ENCODE data around the gene LGMN.
"Not testable (repeated sequence)": the region's sequence is repeated elsewhere in the genome, so short reads cannot be mapped to it uniquely, and the experiment has no call there.

LGMN gene

GRCh38 chr14:92726135-92726932 lies 22.1 kb downstream of the LGMN start:
- Histone ChIP-seq H3K9ac (ENCODE audit: low read depth, low read length) (no peak overlapping the region), H3K36me3 (ENCODE audit: insufficient read depth, low read length) (no peaks in the 10 kb centered on the region), H3K9me3 (ENCODE audit: control insufficient read depth, insufficient read depth, low read length) (no peaks in the 10 kb centered on the region), H3K4me1 (ENCODE audit: insufficient read depth, low read length) (peaks cover 5% of the 10 kb centered on the region; the same call in 1 of the 2 replicates)

DNA sequence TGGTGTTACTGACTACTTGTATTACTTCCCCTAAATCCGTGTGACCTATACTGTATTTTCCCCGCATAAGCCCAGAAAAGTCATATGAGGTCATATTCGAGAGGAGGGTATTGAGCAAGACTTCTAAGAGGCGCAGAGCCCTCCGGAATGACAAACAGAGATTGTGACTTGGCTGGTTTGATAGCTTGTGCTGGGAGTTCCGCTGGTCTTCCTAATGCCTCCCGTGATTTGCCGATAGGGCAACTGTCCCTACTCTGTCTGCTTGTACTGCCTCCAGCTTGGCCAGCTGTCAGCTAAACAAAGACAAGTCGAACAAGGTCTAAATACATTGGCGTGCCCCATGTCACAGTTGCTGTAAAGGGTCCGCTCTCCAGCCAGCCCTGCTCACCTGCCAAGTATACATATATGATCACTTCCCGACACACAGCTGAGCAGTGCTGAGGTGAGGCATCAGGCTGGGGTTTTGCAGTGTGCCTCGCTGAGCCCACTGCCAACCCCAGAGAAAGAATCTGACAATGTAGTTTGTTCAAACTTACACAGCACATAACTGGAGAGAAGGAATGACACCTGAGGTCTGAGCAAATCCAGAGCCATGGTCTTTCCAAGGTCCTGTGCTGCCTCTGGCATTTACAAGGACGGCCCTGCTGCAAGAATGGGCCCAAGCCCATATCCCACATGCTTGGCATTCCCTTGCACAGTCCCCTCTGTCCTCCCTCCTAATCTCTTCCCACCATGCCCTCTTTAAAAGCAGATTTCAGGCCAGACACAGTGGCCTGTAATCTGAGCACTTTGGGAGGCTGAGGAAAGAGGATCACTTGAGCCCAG lies 23.7 kb downstream of the LGMN start:
- Histone ChIP-seq H3K36me3 (ENCODE audit: insufficient read depth, low read length) (no peaks in the 10 kb centered on the region), H3K9me3 (ENCODE audit: control insufficient read depth, insufficient read depth, low read length) (no peaks in the 10 kb centered on the region), H3K9ac (ENCODE audit: low read depth, low read length) (no peak overlapping the region), H3K4me1 (ENCODE audit: insufficient read depth, low read length) (peaks cover 5% of the 10 kb centered on the region; the same call in 1 of the 2 replicates)

- no peak overlapping the region for H3K9ac ChIP-seq (ENCODE audit: low read depth, low read length)
- H3K9me3 ChIP-seq (ENCODE audit: control insufficient read depth, insufficient read depth, low read length) = no peaks in the 10 kb centered on the region
- H3K36me3 ChIP-seq (ENCODE audit: insufficient read depth, low read length) = no peaks in the 10 kb centered on the region
- H3K4me1 ChIP-seq (ENCODE audit: insufficient read depth, low read length) = no peaks in the 10 kb centered on the region
Observed at GRCh38 chr14:92719890-92720323, 28.5 kb downstream of the LGMN start.

- Histone ChIP-seq H3K36me3 (ENCODE audit: insufficient read depth, low read length) (no peaks in the 10 kb centered on the region), H3K9ac (ENCODE audit: low read depth, low read length) (no peak overlapping the region), H3K4me1 (ENCODE audit: insufficient read depth, low read length) (no peaks in the 10 kb centered on the region), H3K9me3 (ENCODE audit: control insufficient read depth, insufficient read depth, low read length) (no peaks in the 10 kb centered on the region)
Observed at GRCh38 chr14:92719421-92719820, 29.0 kb downstream of the LGMN start.

DNA sequence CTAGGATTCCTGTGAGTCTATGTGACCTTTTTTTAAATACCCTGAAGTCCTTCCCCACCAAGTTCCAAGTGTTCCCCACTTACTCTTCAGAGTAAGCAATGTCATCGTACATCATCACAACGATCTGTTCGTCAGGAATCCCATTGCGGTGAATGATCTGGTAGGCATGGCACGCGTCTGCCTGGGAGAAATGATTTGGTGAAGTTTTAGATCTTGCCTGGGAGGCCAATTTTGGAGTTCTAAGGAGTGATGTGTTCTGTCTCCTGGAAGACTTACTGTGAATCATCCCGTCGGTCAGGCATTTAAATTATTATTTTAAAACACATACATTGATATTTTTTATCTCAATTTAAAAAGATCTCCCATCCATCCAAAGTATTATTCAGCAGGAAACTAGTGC lies 29.8 kb downstream of the LGMN start:
- Histone ChIP-seq H3K36me3 (ENCODE audit: insufficient read depth, low read length) (no peaks in the 10 kb centered on the region), H3K9ac (ENCODE audit: low read depth, low read length) (no peak overlapping the region), H3K4me1 (ENCODE audit: insufficient read depth, low read length) (no peaks in the 10 kb centered on the region), H3K9me3 (ENCODE audit: control insufficient read depth, insufficient read depth, low read length) (no peaks in the 10 kb centered on the region)

DNA sequence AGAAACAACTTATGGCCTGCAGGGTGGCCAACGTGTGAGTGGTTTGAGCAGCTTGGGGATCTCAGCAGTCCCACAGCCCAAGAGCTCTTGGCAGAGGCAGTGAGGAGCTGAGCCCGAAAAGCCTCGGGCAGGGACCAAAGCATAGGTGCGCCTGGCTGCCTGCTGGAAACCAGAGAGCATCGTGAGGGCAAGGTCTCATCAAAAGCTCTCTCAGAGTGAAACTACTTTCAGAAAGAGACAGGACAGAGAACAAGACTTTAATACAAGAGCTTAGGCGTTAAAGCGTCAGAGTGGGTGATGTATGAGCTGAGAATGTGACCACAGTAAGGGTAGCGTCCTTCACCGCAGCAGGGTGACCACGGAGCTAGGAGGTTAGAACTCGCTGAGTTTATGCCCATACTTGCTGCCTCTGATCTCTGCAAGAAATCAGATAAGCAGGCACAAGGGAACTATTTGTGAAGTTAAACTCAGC lies 30.8 kb downstream of the LGMN start:
- Histone ChIP-seq H3K9me3 (ENCODE audit: control insufficient read depth, insufficient read depth, low read length) (no peaks in the 10 kb centered on the region), H3K9ac (ENCODE audit: low read depth, low read length) (no peak overlapping the region), H3K36me3 (ENCODE audit: insufficient read depth, low read length) (no peaks in the 10 kb centered on the region), H3K4me1 (ENCODE audit: insufficient read depth, low read length) (no peaks in the 10 kb centered on the region)

- no peak overlapping the region for H3K9ac ChIP-seq (ENCODE audit: low read depth, low read length)
- H3K4me1 ChIP-seq (ENCODE audit: insufficient read depth, low read length) = no peaks in the 10 kb centered on the region
- no peaks in the 10 kb centered on the region for H3K9me3 ChIP-seq (ENCODE audit: control insufficient read depth, insufficient read depth, low read length)
- H3K36me3 ChIP-seq (ENCODE audit: insufficient read depth, low read length) = no peaks in the 10 kb centered on the region
Observed at GRCh38 chr14:92716131-92716530, 32.3 kb downstream of the LGMN start.

DNA sequence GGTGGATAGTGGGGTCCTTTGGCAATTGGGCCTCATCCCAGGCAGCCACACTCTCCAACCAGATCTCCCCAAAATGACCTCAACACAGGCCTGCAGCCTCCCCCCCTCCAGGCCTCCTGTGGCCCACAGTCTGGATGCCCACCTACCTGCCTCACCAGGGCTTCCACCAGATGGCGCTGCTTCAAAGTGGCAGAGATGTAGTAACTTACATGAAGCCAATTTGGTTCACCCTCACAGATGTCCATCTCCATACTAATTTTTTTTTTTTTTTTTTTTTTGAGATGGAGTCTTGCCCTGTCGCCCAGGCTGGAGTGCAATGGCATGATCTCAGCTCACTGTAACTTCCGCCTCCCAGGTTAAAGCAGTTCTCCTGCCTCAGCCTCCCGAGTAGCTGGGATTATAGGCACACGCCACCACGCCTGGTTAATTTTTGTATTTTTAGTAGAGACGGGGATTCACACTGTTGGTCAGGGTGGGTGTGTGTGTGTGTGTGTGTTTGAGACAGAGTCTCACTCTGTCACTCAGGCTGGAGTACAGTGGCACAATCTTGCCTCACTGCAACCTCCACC lies 33.6 kb downstream of the LGMN start:
- H3K36me3 ChIP-seq (ENCODE audit: insufficient read depth, low read length); H3K9ac ChIP-seq (ENCODE audit: low read depth, low read length); H3K4me1 ChIP-seq (ENCODE audit: insufficient read depth, low read length); H3K9me3 ChIP-seq (ENCODE audit: control insufficient read depth, insufficient read depth, low read length): not testable (repeated sequence)

- Histone ChIP-seq H3K4me1 (ENCODE audit: insufficient read depth, low read length) (peaks cover 7% of the 10 kb centered on the region), H3K9me3 (ENCODE audit: control insufficient read depth, insufficient read depth, low read length) (no peaks in the 10 kb centered on the region), H3K36me3 (ENCODE audit: insufficient read depth, low read length) (no peaks in the 10 kb centered on the region), H3K9ac (ENCODE audit: low read depth, low read length) (no peak overlapping the region)
Observed at GRCh38 chr14:92712654-92713051, 35.8 kb downstream of the LGMN start.

- H3K9ac ChIP-seq (ENCODE audit: low read depth, low read length) = no peak overlapping the region
- peaks cover 7% of the 10 kb centered on the region for H3K4me1 ChIP-seq (ENCODE audit: insufficient read depth, low read length)
- H3K9me3 ChIP-seq (ENCODE audit: control insufficient read depth, insufficient read depth, low read length) = no peaks in the 10 kb centered on the region
- no peaks in the 10 kb centered on the region for H3K36me3 ChIP-seq (ENCODE audit: insufficient read depth, low read length)
Observed at GRCh38 chr14:92711976-92712653, 36.3 kb downstream of the LGMN start.

GRCh38 chr14:92710001-92710341 lies 38.5 kb downstream of the LGMN start:
- H3K9me3 ChIP-seq (ENCODE audit: control insufficient read depth, insufficient read depth, low read length) = no peaks in the 10 kb centered on the region
- H3K36me3 ChIP-seq (ENCODE audit: insufficient read depth, low read length) = peaks cover 2% of the 10 kb centered on the region; the same call in 1 of the 2 replicates
- peaks cover 7% of the 10 kb centered on the region for H3K4me1 ChIP-seq (ENCODE audit: insufficient read depth, low read length)

DNA sequence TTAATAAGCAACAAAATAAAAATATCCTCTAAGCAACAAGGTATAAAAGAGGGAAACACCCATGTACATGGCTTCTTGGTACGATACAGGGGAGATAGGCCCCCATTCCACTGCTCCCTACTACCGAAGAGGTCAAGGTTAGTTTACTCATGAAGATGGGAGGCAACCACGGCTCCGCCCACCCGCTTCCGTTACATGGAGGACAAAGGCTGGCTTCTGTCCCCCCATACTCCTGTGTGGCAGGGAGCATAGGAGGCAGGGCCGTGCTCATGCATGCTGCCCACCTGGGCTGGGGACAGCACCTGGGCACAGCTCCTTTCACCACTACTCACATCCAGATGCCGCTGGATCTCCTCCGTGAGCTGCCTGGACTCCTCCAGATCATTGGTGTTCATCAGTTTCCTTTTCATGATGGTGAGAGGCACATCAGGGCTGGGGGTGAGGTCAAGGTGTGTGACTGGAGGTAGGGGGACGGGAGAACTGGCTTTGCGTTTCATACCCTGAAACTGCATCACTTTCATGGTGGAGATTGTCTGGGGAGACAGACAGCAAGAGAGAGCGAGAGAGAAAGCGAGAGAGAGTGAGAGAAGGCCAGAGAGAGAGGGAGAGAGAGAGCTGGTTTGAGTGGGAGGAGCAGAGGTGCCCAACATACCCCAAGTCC lies 39.0 kb downstream of the LGMN start:
- H3K9me3 ChIP-seq (ENCODE audit: control insufficient read depth, insufficient read depth, low read length) = no peaks in the 10 kb centered on the region
- peaks cover 7% of the 10 kb centered on the region for H3K4me1 ChIP-seq (ENCODE audit: insufficient read depth, low read length)
- no peak overlapping the region for H3K9ac ChIP-seq (ENCODE audit: low read depth, low read length)
- H3K36me3 ChIP-seq (ENCODE audit: insufficient read depth, low read length) = peaks cover 2% of the 10 kb centered on the region; the same call in 1 of the 2 replicates

More at GRCh38 chr14:92710001-92710341, 38.5 kb downstream of the LGMN start:
- no peak overlapping the region for H3K9ac ChIP-seq (ENCODE audit: low read depth, low read length)

GRCh38 chr14:92706386-92706785 lies 42.0 kb downstream of the LGMN start:
- Histone ChIP-seq H3K9ac (ENCODE audit: low read depth, low read length) (no peak overlapping the region), H3K4me1 (ENCODE audit: insufficient read depth, low read length) (peaks cover 7% of the 10 kb centered on the region), H3K9me3 (ENCODE audit: control insufficient read depth, insufficient read depth, low read length) (no peaks in the 10 kb centered on the region), H3K36me3 (ENCODE audit: insufficient read depth, low read length) (peaks cover 2% of the 10 kb centered on the region; the same call in 1 of the 2 replicates)

DNA sequence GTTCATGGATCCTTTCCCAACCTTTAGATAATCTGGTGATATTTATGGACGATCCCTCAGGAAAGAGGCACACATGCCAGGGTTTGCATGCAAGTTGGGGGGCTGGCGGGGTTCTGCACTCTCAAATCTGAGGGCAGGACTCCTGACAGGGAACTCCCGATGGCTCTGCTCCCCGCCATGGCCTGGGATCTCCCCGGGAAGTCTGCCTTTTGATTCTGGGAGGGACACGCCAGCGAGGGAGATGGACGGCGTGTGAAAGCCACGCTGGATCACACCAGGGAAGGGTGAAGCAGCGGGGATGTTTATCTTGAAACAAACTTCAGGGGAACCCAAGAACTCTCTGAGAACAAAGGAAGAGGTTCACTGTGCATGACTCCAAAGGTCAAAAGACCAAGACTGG lies 43.6 kb downstream of the LGMN start:
- Histone ChIP-seq H3K9ac (ENCODE audit: low read depth, low read length) (no peak overlapping the region), H3K9me3 (ENCODE audit: control insufficient read depth, insufficient read depth, low read length) (no peaks in the 10 kb centered on the region), H3K4me1 (ENCODE audit: insufficient read depth, low read length) (peaks cover 7% of the 10 kb centered on the region), H3K36me3 (ENCODE audit: insufficient read depth, low read length) (peaks cover 2% of the 10 kb centered on the region; the same call in 1 of the 2 replicates)

Measured in ES-I3 (cell line).